ENCODE data around the gene RABL6.

DNA sequence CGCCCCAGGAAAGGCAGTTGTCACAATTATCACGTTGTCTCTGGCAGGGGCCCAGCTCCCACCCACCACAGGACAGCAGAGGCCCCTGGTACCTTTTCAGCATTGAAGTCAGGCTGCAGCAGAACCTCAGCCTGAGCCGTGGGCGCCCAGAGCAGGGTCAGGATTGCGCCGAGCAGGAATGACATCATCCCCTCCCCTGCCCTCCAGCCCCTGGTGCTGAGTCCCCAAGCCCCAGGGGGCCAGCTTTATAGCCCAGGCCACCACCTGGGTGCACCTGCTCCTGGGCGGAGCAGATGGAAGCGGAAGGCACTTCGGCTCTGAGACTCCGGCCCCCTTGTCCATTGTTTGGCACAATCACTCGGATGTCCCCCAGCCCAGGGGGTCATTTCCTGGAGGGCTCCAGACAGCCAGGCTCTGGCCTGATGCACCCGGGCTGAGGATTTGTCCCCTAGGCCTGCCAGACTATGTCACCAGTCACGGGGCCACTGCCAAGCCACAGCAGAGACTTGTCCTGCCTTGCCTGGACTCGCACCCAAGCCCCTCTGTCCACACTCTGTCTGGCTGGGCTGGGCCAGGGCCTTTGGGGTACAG lies 43.4 kb upstream of the RABL6 start, which contains the start of gene LCN15:
- TF ChIP-seq FOXP2 (optimal IDR thresholded peaks at IDR 0.05; ENCODE audit: control extremely low read depth, extremely low read length, insufficient read depth) (no peak), POLR2AphosphoS5 (IDR thresholded peaks at IDR 0.05; ENCODE audit: borderline replicate concordance, low read depth, low read length) (no peak), EZH2 (IDR thresholded peaks at IDR 0.05) (no peak)

Measured in SK-N-MC (cell line).